ENCODE data around the gene DRD2. TPM values are rescaled to one million over a fixed set of nuclear protein-coding genes. Genes with fewer than 3 reads are reported as not detected.

The DRD2 gene
- total RNA-seq, 1 experiment from 2014 or later: 0.44 TPM

DNA sequence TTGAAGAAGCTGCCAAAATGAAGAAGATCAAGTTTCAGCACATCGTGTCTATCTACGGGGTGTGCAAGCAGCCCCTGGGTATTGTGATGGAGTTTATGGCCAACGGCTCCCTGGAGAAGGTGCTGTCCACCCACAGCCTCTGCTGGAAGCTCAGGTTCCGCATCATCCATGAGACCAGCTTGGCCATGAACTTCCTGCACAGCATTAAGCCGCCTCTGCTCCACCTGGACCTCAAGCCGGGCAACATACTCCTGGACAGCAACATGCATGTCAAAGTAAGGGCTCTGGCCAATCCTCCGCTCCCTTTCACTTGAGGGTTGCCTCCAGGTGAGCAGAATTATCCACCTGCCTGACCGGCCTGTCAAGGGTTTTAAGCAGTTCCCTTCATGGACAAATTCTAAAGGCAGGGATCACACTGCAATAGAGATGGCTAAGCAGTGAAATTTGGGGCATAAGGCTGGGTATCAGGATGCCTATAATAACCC, 81.7 kb downstream of the DRD2 start:
- H2BK20ac ChIP-seq (ENCODE audit: low read depth, low read length, poor library complexity, severe bottlenecking): no peak overlapping the region

More for the DNA sequence above, 81.7 kb downstream of the DRD2 start:
- peaks cover 2% of the 10 kb centered on the region; the same call in 1 of the 2 replicates for H3K4me1 ChIP-seq (ENCODE audit: insufficient read depth, low read length)
- H2AFZ ChIP-seq (ENCODE audit: low read length): no peak overlapping the region
- no peak overlapping the region for H3K4me3 Mint-ChIP-seq
- no peak overlapping the region for H4K8ac ChIP-seq (replicated peaks; ENCODE audit: insufficient read length, low read depth, low read length)
- H3T11ph ChIP-seq (ENCODE audit: low read length): no peak overlapping the region
- H3K9me3 Mint-ChIP-seq: no peaks in the 10 kb centered on the region
- no peak overlapping the region for H2AK5ac ChIP-seq (ENCODE audit: insufficient read length, low read length)
- H3K9me3 ChIP-seq (ENCODE audit: control insufficient read depth, low read depth, low read length): no peaks in the 10 kb centered on the region
- H3K56ac ChIP-seq (ENCODE audit: insufficient read length, low read depth, low read length): no peak overlapping the region
- no peak overlapping the region for H2BK5ac ChIP-seq (ENCODE audit: insufficient read length, low read length)
- H2BK120ac ChIP-seq (ENCODE audit: low read depth, low read length, poor library complexity, severe bottlenecking): no peak overlapping the region
- no peaks in the 10 kb centered on the region for H3K27me3 ChIP-seq (ENCODE audit: insufficient read depth, low read length)
- no peaks in the 10 kb centered on the region for H3K36me3 Mint-ChIP-seq (ENCODE audit: insufficient read depth in 1 of 3, low read depth in 3 of 3)
- no peak overlapping the region for H3K9ac ChIP-seq (ENCODE audit: extremely low read depth, insufficient read length, low read length)
- no peak overlapping the region for H4K5ac ChIP-seq (ENCODE audit: insufficient read length, low read depth, low read length)
- no peaks in the 10 kb centered on the region for H3K23me2 ChIP-seq (ENCODE audit: insufficient read length, low read depth, low read length, poor library complexity, severe bottlenecking)
- H3K18ac ChIP-seq (ENCODE audit: insufficient read length, low read depth, low read length): no peak overlapping the region
- H3K4ac ChIP-seq (ENCODE audit: low read depth, low read length): no peak overlapping the region
- H3K23ac ChIP-seq (ENCODE audit: insufficient read length, low read depth, low read length): no peak overlapping the region
- H3K4me1 Mint-ChIP-seq: 0 out of 4 replicates have a peak, but pooled peaks cover 0 to 4% of the 10 kb centered on the region in 2 experiments
- no peak overlapping the region for H3K27ac ChIP-seq (ENCODE audit: insufficient read length, low read depth, low read length)
- no peak for TF ChIP-seq CTCF (conservative IDR thresholded peaks at IDR 0.05)
- no peak overlapping the region for H3K4me2 ChIP-seq (ENCODE audit: insufficient read depth, insufficient read length, low read length)
- H3K79me1 ChIP-seq (ENCODE audit: insufficient read depth, low read depth, low read length, poor library complexity, severe bottlenecking): no peaks in the 10 kb centered on the region
- no peak overlapping the region for H4K91ac ChIP-seq (ENCODE audit: insufficient read length, low read depth, low read length)
- no peaks in the 10 kb centered on the region for H4K20me1 ChIP-seq (ENCODE audit: control insufficient read depth, insufficient read depth, insufficient read length)
- H2BK15ac ChIP-seq (ENCODE audit: low read depth, low read length): no peak overlapping the region
- no peak overlapping the region for H3K27ac Mint-ChIP-seq
- no peak overlapping the region for H2BK12ac ChIP-seq (ENCODE audit: insufficient read length, low read depth, low read length)
- H3K27me3 Mint-ChIP-seq (ENCODE audit: low read depth): peaks cover 6% of the 10 kb centered on the region
- DNase-seq: no peak
- no peaks in the 10 kb centered on the region for H3K79me2 ChIP-seq (ENCODE audit: insufficient read depth, low read length)
- no peak overlapping the region; the same call in 1 of the 2 replicates for H3K14ac ChIP-seq (ENCODE audit: insufficient read depth, low read length)
- no CpG with 5 or more reads among the region's 8 CpGs for WGBS (ENCODE audit: extremely low coverage, insufficient read length, low lambda C conversion rate)

All from H9 (cell line).